GM18868 (cell line): ENCODE results near the gene IFT43.
A peak's percentile ranks its signal among the peaks of the same experiment; 100 is the strongest.

ENCODE experiments used
- ATAC-seq: cut with Tn5 transposase; IDR thresholded peaks from one replicate; pipeline ENCODE4 v1.9.1; 2021; ENCODE audit warnings: mild to moderate bottlenecking, moderate library complexity; ENCODE audit not compliant: unreplicated experiment

The IFT43 gene

DNA sequence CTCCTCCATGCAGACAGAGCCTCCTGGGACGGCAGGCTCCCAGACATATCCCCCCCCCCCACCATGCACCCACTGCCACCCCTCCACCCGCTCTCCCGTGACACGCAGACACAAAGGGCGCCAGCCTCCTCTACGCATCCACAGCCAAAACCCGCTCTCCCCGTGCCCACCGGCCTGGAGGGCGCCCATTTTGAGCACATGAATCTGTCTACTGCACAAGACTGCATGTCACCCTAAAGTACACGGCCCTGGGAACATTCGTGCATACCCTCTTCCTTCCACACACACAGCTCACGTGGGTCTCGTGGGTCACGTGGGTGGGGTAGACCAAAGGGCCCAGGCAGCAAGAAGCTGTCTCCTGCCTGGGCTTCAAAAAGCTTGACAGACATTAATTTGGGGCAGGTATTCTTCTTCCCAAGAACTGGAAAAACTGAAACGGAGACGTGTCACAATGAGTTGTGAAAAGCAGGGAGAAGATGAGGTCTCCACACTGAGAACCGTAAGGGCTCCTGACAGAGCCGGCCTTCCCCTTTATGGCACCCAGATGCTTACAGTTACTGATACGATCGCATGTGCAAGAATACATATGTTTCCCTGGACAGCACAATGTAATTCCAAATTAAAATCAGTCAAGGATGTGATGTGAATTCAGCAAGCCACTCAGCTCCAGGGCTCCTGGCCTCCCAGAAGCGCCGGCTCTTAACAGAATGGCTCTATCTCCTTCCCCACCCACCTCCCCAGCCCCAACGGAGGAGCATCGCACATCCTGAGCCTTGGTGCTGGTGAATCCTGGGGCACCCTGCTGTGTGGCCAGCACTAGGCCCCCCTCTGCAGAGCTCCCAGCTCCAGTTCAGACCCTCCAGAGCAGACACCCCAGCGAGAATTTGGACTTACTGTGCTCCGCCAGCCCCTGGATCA lies 5.7 kb upstream of the IFT43 start:
- ATAC-seq, result no peak

DNA sequence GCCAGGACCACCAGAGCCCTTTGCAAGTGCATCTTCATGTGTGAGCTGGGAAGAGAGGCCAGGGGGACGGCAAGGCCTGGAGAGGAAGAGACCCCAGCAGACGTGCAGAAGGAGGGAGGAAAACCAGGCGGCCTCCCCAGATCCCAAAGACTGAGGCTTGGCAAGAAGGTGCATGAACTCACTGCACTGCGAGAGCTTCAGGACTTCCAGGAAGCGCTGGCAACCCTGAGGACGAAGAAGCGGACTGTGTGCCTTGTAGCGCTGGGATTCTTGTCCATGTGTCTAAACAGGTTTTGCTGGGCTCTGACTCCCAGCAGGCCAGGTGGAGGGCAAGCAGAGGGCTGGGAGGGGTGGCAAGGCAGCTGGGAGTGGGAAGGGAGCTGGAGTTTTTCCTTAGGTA lies 4.7 kb upstream of the IFT43 start:
- ATAC-seq, result no peak

DNA sequence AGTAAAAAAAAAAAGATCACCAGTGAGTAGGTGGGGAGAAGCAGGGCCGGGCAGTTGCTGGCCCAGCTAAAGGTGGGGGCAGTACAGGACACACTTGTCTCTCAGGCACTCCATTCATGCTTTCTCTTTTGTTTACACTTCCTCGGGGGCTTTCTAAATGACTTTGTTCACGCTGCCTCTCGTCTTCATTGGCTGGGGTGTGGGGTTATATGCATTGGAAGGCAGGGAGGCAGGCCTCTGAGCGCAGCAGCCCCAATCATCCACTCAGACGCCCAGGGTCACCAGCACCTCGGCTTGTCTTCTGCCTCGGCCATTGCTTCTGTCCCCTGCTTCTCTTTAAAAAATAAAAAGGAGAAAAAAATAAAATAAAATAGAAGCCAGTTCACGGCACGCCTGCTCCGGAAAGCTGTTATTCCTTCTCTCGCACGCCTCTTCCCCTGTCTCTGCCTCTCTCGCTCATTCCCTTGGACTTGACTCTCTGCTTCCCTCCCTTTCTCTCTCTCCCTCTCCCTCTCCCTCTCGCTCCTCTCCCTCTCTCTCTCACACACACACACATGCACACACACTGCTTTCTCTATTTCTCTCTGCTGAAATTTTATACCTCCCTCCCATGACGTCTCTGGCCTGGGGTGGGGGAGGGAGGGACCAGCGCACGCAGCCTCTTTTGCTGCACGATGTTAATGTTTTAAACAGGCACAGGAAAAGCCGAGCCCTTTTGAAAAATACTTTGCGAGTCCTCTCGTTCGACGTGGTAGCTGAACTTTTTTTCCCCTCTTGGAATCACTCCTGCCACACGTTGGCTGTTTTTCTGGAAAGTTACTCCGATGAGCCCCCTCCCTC lies 3.9 kb upstream of the IFT43 start, which contains the start of gene TGFB3:
TGFB3 (minus strand) TSS at position 570 of the 840 bp plus-strand sequence. CDS start 1,102 bp downstream, outside the sequence.
- ATAC-seq, result peak; percentile 52

DNA sequence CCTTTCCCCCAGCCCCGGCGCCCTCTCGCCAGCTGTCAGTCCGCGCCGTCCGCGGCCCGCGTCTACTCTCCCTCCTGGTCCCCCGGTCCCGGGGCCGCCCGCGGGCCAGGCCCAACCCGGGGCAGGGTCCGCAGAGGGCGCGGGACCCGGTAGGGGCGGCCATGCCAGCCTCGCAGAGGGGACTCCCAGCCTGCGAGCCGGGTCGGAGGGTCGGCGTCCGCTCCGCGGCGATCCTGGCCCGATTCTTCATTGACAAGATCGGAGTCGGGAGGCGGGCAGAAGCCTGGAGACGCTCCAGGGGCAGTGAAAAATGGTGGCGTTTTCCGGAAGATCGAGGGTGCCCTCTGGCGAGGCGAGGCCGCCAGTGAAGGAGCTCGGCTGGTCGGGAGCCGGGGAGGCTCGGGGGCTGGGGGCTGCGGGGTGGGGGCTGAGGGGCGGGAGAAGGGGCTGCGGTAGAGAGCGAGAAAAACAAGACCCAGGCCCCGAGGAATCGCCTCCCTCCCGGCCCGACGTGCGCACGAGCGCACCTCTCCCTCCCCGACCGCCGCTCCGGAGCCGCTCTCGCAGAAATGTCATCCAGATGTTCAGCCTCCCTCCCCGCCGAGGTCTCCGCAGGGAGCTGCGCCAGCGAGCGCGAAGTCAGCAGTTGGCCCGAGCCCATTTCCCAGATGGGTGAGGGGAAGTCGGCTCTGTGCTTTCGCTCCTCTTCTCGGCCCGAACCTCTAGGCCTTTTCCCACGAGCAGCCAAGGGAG lies 3.1 kb upstream of the IFT43 start:
- ATAC-seq, result peak; percentile 45

DNA sequence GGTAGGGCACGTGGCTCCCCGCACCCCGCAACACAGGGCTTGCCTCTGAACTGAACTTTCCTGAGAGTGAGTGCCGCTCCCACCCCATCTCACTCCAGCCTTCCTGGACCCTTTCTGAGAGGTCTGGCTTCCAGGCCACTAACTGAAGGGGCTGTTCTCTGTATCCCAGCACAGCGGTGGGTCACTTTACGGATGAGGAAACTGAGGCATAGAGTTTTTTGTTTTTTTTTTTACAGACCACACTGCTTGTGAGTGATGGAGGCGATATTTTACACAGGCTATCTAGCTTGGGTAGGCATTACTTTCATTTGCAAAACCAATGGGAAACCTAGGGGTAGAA lies 2.6 kb upstream of the IFT43 start:
- no peak for ATAC-seq

DNA sequence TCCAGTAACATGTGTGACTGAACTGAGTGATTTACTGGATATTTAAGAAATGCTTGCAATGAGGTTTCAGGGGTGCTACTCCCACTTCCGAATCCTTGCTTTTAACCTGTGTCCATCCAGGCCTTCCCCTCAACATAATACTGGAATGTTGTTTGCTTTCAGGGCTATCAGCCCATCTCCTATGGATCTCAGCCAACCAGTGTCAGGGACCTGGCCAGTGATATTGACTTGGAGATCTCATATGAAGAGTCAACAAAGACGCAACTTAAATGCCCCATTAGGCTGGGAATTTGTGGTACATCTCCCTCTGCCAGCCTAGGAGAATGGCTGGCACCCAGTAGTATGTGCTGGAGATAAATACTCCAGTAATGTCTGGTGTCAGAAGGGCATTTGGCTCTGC lies 889 bp upstream of the IFT43 start:
- ATAC-seq, result no peak

DNA sequence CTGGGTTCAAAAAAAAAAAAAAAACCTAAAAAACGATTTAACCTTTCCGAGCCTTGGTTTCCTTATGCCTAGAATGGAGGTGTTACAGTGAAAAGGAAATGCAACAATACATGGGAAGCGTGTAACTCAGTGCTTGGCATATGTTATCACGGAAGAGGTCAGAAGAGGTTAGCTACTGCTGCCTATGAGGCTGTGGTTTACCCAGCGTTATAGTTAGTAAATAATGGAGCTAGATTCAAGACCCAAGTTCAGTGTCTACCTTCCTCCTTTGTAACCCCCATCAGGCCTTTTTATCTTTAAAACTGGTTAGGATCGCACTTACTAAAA lies 839 bp downstream of the IFT43 start:
- no peak for ATAC-seq

DNA sequence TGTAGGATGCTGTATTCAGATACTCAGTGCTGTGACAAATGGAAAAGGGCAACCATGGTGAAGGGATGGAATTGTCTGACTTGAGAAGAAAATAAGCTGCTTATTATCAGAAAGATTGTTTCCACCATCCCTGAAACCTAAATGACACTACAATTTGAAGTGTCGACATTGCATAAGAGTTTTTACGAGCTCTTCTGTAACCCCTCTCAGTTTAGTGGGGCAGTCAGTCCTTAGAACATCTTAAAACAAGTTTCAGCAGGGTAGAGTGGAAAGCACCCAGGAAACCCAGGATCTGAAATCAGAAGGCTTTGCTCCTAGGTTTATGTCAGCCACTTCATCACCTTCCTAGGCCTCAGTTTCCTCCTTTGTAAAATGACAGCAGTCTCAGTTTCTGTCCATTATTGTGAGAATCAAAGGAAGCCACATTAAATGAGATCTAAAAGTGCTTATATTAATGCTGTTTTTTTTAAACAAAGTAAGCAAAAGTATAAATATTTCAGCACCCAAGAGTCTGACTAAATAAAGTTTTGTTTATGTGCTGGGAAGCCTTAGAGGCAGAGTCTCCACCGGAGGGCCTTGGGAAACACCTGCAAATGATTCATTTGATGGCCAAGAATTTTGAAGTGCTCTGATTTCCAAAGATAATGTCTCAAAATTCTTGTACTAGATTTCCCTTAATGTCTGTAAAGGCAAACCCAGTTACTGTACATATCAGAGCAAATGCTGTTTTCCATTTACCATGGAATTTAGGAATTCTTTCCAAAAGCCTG lies 1.8 kb downstream of the IFT43 start:
- ATAC-seq, result no peak

DNA sequence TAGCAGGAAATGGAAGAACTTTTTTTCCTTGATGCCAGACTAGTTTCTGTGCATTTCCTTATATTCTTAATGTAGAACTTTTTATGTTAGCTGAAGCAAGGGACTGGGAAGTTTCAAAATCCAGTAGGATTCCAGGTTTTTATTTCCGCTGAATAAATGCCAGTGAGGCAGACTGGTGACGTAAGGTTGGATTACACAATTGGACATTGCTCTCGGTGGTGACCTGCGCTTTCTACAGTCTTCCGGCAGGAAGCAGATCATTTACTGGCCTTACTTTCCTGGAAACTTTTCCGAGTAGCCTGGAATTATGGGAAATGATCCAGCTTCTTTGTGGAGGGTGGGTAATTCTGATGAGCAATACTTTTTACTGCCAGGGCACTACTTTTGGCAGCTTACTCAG lies 3.6 kb downstream of the IFT43 start:
- no peak for ATAC-seq

DNA sequence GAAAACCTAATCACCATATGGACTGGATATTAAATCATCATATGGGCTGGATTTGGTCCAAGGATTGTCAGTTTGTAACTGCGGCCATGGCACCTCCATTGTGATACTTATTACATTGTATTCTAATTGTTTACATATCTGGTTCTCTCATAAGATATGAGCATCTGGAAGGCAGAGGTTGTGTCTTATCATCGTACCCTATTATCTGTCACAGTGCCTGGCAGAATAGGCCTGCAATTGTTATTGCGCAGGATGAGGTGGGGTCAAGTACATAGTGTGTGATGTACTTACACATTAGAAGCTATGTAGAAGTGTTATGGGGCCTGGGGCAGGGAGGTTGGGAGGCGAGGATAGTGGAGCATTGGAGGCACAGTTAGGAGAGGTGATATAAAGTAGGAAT lies 4.7 kb downstream of the IFT43 start:
- no peak for ATAC-seq

DNA sequence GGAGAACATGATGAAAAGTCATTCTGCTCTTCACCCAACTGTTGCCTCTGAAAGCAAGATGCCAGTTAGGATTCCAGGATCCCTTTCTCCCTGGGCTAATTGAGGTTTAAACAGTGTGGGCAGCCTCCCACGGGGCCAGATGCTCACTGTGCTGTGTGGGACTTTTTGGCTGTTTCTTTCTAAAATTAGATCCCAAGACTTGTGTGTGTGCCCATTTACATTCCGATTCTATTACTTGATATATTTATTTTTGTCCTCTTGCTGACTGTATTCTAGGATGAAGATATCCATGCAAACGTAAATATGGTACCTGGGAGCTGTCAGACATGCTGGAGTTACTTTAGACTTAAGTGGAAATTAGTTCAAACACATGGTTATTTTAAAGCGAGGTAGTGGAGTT lies 6.2 kb downstream of the IFT43 start:
- ATAC-seq, result no peak

DNA sequence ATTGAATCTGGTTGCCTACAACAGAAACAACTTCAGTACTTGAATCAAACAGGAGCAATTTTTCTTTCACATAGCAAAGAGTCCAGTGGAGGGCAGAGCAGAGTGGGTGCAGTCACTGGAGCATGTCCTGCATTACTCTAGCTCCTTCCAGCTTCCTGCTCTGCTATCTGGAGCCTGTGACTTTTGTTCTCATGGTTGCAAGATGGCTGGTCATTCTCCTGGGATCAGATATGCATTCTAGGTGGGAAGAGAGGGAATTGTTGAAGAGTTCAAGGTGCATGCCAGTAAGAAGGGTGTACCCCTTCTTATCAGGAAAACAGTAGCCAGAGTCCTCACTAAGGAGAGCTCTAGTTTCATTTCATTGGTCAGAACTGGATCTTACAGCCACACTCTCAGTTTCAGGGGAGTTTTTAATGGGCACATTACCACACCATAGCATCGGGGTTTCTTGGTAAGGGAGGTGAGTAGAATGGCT lies 8.0 kb downstream of the IFT43 start:
- ATAC-seq, result peak; percentile 84

DNA sequence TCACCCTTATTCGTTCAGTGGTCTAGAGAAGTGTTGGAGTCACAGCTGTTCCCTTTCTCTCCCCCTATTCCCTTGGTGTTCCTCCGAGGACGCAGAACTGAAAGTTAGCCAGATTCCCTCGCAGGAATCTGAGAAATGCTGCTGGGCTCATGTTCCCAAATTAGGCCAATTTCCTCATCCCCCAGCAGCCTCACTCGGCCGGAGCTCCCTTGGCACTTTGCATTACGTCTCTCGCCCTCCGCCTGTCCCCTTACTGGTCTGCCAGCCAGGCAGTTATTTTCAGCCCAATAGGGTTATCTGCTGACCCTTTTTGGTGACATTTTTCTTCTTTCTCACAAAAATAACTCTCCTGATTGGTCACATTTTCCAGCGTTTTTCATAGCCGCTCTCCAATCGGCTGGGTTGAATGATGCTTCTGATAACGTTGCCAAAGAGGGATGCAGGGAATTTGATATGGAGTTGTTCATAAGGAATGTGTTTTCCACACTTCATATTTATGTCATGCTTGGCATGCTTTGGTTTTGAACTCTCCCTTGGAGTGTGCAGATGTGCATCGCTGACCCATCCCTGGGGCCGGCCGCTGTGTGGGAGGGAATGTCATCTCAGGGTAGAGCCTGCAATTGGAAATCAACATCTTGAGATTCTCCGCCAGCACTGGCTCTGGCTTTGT lies 9.9 kb downstream of the IFT43 start:
- no peak for ATAC-seq

DNA sequence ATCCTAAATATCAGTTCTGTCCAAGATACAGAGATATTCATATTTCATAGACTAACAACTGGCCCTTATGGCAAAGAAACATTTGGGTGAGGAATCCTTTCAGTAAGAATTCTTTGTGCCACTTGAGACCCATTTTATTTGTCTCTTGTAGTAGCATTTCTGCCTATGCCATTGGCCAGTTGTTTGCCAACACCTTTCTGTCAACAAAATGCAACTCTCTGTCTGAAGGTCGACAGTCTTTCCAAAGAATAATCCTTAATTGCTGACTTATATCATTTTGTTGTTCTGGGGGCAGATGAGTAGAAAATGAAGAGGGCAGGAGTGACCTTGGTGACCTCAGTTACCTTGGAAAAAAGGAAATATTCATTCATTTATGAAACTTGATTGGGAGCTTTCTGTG lies 10.9 kb downstream of the IFT43 start:
- ATAC-seq, result no peak

DNA sequence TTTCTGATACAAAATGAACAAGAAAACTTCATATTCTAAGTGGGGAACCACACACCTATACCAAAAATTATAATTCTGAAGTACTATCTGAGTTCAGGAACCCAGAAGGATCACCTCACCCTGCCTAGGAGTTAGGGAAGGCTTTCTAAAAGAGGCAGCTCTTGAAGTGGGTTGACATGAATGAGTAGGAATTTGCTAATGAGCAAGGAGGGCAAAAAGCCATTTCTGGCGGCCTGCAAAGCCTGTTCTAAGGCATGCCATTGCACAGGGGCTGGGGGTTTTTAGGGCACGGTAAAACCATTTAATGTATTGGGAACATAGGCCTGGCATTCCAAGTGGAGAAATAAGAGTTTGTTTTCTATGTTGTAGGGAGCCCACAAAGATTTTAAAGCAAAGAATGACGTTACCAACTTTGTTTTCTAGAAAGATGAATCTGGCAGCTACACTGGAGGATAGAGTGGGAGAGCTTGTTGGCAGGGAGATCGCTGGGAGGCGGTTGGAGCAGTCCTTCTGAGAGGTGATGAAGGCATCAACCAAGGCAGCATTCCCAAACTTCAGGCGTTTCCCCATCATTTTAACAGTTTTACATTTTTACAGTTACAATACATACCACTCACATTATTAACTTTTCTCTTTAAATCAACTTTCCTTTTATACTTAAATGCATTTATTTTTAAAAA lies 14.1 kb downstream of the IFT43 start:
- ATAC-seq, result no peak

DNA sequence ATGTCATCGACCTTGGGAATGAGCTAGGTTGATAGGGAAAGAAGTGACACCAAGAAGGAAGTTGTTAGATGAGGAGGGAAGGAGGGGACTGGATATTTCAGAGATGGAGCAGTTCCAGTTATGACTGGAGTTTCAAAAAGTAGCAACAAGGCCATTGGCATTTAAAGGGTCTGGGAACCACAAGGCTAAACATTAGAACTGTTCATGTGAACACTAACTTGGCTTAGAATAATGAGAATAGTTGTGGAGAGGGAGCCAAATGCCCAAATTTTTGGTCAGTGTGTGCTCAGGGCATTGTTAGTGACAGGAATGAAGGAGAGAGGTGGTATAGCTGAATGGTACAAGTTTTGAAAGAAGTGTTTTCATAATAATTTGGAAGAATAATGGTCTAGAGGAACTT lies 16.8 kb downstream of the IFT43 start:
- ATAC-seq, result no peak

DNA sequence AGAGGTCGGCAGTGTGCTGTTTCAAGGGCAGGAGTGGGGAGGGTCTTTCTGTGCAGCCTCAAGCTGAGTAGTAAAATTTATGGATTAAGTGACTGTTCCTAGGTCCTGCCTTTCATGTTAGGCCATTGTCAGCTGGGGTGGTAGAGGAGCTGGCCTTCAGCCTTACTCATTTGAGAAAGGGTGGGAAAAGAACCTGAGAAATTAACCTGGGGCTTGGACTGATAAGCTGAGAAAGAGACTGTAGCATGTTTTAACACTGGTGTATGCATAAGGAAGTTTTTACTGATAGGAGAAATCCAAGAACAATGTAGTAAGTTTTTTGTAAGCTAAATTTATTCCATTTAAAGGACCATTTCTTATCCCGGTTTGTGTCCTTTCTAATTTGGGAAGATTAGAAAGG lies 20.7 kb downstream of the IFT43 start:
- no peak for ATAC-seq

DNA sequence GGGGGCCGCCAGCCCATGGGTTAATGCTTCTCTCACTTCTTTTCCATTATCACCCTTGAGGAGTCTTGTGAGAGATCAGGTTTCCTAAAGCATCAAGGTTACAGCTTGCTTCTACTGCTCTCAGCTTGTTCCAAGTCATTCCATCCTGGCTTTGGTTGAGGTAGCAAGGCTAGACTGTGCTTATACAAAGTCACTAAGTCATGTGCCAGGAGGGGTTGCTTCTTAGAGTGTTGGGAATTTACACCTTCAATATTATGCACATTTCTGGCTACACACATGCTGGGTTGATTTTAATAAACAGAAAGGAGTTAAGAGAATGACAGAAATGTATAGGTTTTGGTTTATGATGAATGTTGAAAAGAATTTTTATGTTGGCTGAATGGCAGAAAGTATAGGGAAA lies 21.8 kb downstream of the IFT43 start:
- no peak for ATAC-seq

DNA sequence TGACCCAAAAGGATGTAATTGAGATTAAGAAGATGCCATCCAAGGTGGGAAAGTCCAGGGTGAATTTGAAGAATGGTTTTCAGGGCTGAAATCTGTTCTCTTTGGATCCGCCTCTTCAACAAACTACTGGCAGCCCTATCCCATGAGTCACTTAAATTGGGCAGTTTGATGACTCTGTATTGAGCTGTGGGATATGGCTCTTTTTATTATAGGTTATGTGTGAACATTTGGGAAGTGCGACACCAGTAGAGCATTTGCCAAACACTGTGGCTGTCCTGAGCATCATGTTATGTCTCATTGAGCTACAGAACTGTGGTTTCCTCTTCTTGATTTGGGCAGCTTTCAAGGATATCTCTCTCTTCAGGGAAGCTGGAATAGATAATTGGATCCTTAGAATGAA lies 22.3 kb downstream of the IFT43 start:
- no peak for ATAC-seq
